PC-9 (cell line): ENCODE measurements around the gene BSND. TPM values are rescaled to one million over a fixed set of nuclear protein-coding genes. Genes with fewer than 3 reads are reported as not detected.

ENCODE experiments used
- BruUV-seq: library from RNA; stranded (reverse); fragments of 400-500 nt; replicated peaks from 2 replicates; lab custom pipeline; 2021; lab: Mats Ljungman, UMichigan
- CTCF ChIA-PET: fragments of 300-600 bp; sonication (Branson Sonifier 250); formaldehyde crosslinking; loops from one replicate; lab custom pipeline; 2022; ENCODE audit warnings: antibody characterized with exemption; lab: Charles Lee
- POLR2A ChIA-PET: fragments of 300-600 bp; sonication (Branson Sonifier 250); formaldehyde crosslinking; loops from one replicate; lab custom pipeline; 2022; ENCODE audit warnings: antibody characterized with exemption; ENCODE audit not compliant: unreplicated experiment; lab: Charles Lee
- DNase-seq, 2 experiments: peaks; one replicate each; pipeline versions ENCODE4 v3.0.0 to v3.0.0-alpha.2; 2015 to 2022; ENCODE audit warnings: mixed read lengths in 1 of 2
- H2AFZ ChIP-seq: fragments of 200-600 bp; sonication (generic); 2 replicates; pipeline ENCODE4 v1.8.1; 2017; ENCODE audit warnings: antibody characterized with exemption
- H3F3A ChIP-seq: fragments of 200-600 bp; sonication (generic); 2 replicates; pipeline ENCODE4 v1.8.1; 2017; ENCODE audit warnings: antibody characterized with exemption, mild to moderate bottlenecking, low read depth; ENCODE audit not compliant: insufficient read depth
- H3K27ac ChIP-seq: fragments of 200-600 bp; sonication (generic); 2 replicates; pipeline ENCODE4 v1.6.1; 2016; ENCODE audit warnings: mixed run types
- H3K27me3 ChIP-seq: fragments of 200-600 bp; sonication (generic); 2 replicates; pipeline ENCODE4 v1.6.1; 2016; ENCODE audit warnings: low read depth, mixed run types; ENCODE audit not compliant: insufficient read depth
- H3K36me3 ChIP-seq: fragments of 200-600 bp; sonication (generic); 2 replicates; pipeline ENCODE4 v1.6.1; 2016; ENCODE audit warnings: low read depth, mixed run types
- H3K4me1 ChIP-seq: fragments of 200-600 bp; sonication (generic); replicated peaks from 2 replicates; pipeline ENCODE4 v1.6.1; 2016; ENCODE audit warnings: mixed run types; ENCODE audit not compliant: insufficient read depth
- H3K4me2 ChIP-seq: fragments of 200-600 bp; sonication (generic); 2 replicates; pipeline ENCODE4 v1.6.1; 2017; ENCODE audit warnings: mixed run types
- H3K4me3 ChIP-seq: fragments of 200-600 bp; sonication (generic); 2 replicates; pipeline ENCODE4 v1.6.1; 2016; ENCODE audit warnings: mixed run types
- H3K79me2 ChIP-seq: fragments of 200-600 bp; sonication (generic); 2 replicates; pipeline ENCODE4 v1.6.1; 2017; ENCODE audit warnings: low read depth, mixed run types
- H3K9me2 ChIP-seq: fragments of 200-600 bp; sonication (generic); 2 replicates; pipeline ENCODE4 v1.8.1; 2017; ENCODE audit warnings: mild to moderate bottlenecking; ENCODE audit not compliant: insufficient read depth
- H3K9me3 ChIP-seq: fragments of 200-600 bp; sonication (generic); 2 replicates; pipeline ENCODE4 v1.8.1; 2016; ENCODE audit warnings: low read depth; ENCODE audit not compliant: insufficient read depth
- H4K20me1 ChIP-seq: fragments of 200-600 bp; sonication (generic); 2 replicates; pipeline ENCODE4 v1.8.1; 2017; ENCODE audit not compliant: insufficient read depth
- EZH2 ChIP-seq: fragments of 200-600 bp; sonication (generic); IDR thresholded peaks from 2 replicates; pipeline ENCODE4 v1.8.0; 2017; ENCODE audit warnings: antibody characterized with exemption, low read depth
- intact Hi-C: fragments of 100-400 bp; cut with micrococcal nuclease; formaldehyde crosslinking; loops from one replicate; pipeline ENCODE4 v1.10.0; 2022; ENCODE audit not compliant: unreplicated experiment
- total RNA-seq: library from RNA; stranded (reverse); gene quantifications from 2 replicates; pipeline ENCODE4 v1.2.3, GENCODE V29; 2021
- TF ChIP-seq, protein P1 (sequence below): fragments of 200-600 bp; sonication (generic); conservative IDR thresholded peaks from 2 replicates; pipeline ENCODE4 v1.6.1; 2017; ENCODE audit warnings: mixed run types, antibody characterized with exemption, mild to moderate bottlenecking, moderate library complexity

The BSND gene
- total RNA-seq, 1 experiment from 2014 or later: 0.09 TPM

DNA sequence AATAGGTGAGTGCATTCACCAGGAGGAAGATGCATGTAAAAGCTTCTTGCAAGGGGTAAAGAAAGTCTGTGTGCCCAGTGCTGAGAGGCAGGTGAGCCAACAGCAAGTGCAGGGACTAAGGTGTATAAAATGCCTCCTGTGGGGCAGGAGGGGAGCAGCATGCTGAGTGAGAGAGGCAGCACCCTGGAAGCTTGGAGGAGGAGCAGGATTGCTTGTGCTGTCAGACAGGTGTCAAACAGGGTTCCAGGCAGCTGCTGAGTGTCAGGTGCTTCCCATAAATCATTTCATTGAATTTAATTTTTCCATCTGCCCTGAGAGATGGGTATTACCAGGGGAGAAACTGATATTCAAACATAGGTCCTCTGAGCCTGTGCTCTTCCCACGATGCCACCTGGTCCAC is 13.9 kb downstream of the BSND start:
- H3K4me2 ChIP-seq: no peak overlapping the region
- TF ChIP-seq, protein P1, sequence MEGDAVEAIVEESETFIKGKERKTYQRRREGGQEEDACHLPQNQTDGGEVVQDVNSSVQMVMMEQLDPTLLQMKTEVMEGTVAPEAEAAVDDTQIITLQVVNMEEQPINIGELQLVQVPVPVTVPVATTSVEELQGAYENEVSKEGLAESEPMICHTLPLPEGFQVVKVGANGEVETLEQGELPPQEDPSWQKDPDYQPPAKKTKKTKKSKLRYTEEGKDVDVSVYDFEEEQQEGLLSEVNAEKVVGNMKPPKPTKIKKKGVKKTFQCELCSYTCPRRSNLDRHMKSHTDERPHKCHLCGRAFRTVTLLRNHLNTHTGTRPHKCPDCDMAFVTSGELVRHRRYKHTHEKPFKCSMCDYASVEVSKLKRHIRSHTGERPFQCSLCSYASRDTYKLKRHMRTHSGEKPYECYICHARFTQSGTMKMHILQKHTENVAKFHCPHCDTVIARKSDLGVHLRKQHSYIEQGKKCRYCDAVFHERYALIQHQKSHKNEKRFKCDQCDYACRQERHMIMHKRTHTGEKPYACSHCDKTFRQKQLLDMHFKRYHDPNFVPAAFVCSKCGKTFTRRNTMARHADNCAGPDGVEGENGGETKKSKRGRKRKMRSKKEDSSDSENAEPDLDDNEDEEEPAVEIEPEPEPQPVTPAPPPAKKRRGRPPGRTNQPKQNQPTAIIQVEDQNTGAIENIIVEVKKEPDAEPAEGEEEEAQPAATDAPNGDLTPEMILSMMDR: no peak
- TF ChIP-seq EZH2: no peak
- no peaks in the 10 kb centered on the region for H4K20me1 ChIP-seq
- intact Hi-C loops: no loop called here
- H3K27me3 ChIP-seq: peaks cover 13% of the 10 kb centered on the region; the same call in 1 of the 2 replicates
- H3K4me3 ChIP-seq: no peak overlapping the region
- CTCF ChIA-PET: interaction anchor here (1.0 kb wide), 1 partner anchor 9 kb away, joined by 3 read pairs; no protein-coding TSS in a partner anchor
- peaks cover 5% of the 10 kb centered on the region; the same call in 1 of the 2 replicates for H3K4me1 ChIP-seq
- H3F3A ChIP-seq: no peaks in the 10 kb centered on the region; the same call in 1 of the 2 replicates
- no peak overlapping the region for H2AFZ ChIP-seq
- no peaks in the 10 kb centered on the region for H3K36me3 ChIP-seq
- no peak for DNase-seq
- no peaks in the 10 kb centered on the region for H3K9me2 ChIP-seq
- no peak overlapping the region for H3K27ac ChIP-seq
- no TSS peak for BruUV-seq
- POLR2A ChIA-PET: no interaction called here
- no peaks in the 10 kb centered on the region for H3K79me2 ChIP-seq
- no peaks in the 10 kb centered on the region for H3K9me3 ChIP-seq

DNA sequence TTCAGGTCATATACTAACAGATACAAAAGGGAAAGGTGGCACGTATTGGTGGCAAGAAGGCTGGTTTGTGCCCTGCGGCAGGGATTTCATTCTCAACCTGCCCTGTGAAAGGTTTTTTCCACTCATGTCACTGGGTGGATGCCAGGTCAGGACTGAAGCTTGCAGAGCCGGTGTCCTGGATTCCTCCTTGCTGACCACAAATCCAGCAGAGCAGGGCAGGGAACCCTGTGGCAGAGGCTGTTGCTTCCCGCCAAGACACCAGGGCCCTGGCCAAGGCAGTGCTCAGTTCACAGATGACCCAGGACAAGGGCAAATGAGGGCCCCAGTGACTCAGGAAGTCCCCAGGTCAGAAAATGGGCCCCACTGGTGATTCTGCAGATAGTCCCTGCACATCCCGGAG is 16.4 kb downstream of the BSND start:
- H3K27ac ChIP-seq: no peak overlapping the region
- H2AFZ ChIP-seq: no peak overlapping the region
- H3K36me3 ChIP-seq: no peaks in the 10 kb centered on the region
- no peaks in the 10 kb centered on the region for H3K9me2 ChIP-seq
- no peaks in the 10 kb centered on the region for H3K9me3 ChIP-seq
- no peaks in the 10 kb centered on the region for H3F3A ChIP-seq
- H4K20me1 ChIP-seq: no peaks in the 10 kb centered on the region
- no peak overlapping the region for H3K4me3 ChIP-seq
- DNase-seq: peak in 1 of 2 experiments; percentile 45
- intact Hi-C loops: no loop called here
- no peaks in the 10 kb centered on the region for H3K4me1 ChIP-seq
- ChIA-PET POLR2A (no interaction called here), CTCF (interaction anchor here (1.0 kb wide), 1 partner anchor 56 kb away, joined by 4 read pairs; no protein-coding TSS in a partner anchor)
- no TSS peak for BruUV-seq
- H3K27me3 ChIP-seq: peaks cover 13% of the 10 kb centered on the region; the same call in 1 of the 2 replicates
- H3K79me2 ChIP-seq: no peaks in the 10 kb centered on the region
- TF ChIP-seq EZH2: no peak
- TF ChIP-seq, protein P1: no peak
- H3K4me2 ChIP-seq: no peak overlapping the region

DNA sequence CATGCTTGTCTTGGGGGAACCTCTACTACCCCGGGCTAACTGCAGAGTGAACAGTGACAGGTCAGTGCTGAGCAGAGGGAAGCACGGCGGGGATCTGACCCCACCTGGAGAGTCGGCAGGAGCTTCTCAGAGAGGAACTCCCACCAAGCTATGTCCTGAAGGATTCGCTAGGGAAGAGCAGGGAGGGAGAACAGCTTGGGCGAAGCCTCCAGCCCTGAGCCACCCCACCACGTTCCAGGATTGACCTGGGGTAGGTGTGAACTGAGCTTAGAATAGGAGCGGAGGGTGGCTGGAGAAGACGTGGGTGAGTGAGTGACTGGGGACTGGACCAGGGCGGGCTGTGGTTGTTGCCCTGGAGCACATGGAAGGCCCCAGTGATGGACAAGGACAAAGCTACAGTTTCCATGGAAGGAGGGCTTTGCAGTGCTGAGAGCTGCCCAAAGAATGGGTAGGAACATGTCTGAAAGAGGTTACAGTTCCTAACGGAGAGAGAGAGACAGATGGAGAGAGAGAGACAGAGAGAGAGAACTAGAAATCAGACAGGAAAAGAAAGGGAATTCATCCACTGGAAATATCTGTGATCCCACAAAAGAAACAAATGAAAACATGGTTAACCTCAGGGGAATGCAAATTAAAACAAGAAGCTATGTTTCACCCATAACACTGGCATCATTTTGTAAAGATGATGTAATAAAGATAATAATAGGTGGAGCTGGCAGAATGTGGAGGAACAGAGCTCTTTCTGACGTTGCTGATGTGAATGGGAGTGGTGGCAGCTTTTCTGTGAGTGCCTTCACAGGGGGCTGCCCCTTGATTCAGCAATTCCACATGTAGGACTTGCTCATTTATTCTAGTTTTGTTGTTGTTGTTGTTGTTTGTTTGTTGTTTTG is 17.2 kb downstream of the BSND start:
- Histone ChIP-seq H3K36me3 (no peaks in the 10 kb centered on the region), H3K4me2 (no peak overlapping the region), H3F3A (no peaks in the 10 kb centered on the region), H3K79me2 (no peaks in the 10 kb centered on the region), H2AFZ (no peak overlapping the region), H4K20me1 (no peaks in the 10 kb centered on the region), H3K9me2 (no peaks in the 10 kb centered on the region), H3K27me3 (peaks cover 13% of the 10 kb centered on the region; the same call in 1 of the 2 replicates), H3K4me3 (no peak overlapping the region), H3K9me3 (no peaks in the 10 kb centered on the region), H3K4me1 (no peaks in the 10 kb centered on the region), H3K27ac (no peak overlapping the region)
- no peak for DNase-seq
- no TSS peak for BruUV-seq
- TF ChIP-seq, protein P1: no peak
- no peak for TF ChIP-seq EZH2
- CTCF ChIA-PET: interaction anchor here (0.6 to 1.0 kb wide), 2 partner anchors 55 to 349 kb away, joined by 4 read pairs; no protein-coding TSS in a partner anchor
- intact Hi-C loops: no loop called here
- POLR2A ChIA-PET: no interaction called here
